GM21825 (cell line): Measurements from ENCODE around the gene NUP214.
"Not testable (repeated sequence)": the region's sequence is repeated elsewhere in the genome, so short reads cannot be mapped to it uniquely, and the experiment has no call there.

Experiments
- ATAC-seq: cut with Tn5 transposase; IDR thresholded peaks from one replicate; pipeline ENCODE4 v1.9.1; 2021; ENCODE audit warnings: mild to moderate bottlenecking, moderate library complexity; ENCODE audit not compliant: unreplicated experiment

The NUP214 gene

DNA sequence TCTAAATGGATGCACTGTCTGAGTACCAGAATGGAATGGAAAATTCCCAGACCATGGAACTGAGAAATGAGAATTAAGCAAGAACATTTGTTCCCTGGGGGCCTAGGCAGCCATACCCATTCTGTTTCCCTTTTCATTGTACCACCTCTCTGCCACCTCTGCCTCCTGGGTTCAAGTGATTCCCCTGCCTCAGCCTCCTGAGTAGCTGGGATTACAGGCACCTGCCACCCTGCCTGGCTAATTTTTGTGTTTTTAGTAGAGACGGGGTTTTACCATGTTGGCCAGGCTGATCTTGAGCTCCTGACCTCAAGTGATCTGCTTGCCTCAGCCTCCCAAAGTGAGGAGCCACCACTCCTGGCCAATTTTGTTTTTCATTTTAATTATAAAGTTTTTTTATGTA, 33.3 kb downstream of the NUP214 start:
- not testable (repeated sequence) for ATAC-seq

- no peak for ATAC-seq
Observed at GRCh38 chr9:131160416-131161112, 35.2 kb downstream of the NUP214 start.

- no peak for ATAC-seq
Observed at GRCh38 chr9:131161585-131161984, 36.2 kb downstream of the NUP214 start.

DNA sequence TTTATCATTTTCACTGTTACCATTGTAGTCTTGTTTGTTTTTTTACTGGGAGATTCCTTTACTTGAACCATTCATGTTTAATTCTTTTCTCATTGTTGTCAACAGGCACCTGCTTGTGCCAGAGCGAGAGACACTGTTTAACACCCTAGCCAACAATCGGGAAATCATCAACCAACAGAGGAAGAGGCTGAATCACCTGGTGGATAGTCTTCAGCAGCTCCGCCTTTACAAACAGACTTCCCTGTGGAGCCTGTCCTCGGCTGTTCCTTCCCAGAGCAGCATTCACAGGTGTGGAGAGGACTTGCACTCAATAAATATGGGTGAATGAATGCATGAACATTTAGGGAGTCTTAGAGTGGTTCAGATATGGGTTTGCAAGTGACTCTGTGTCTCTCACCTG, 37.5 kb downstream of the NUP214 start:
- ATAC-seq: no peak

DNA sequence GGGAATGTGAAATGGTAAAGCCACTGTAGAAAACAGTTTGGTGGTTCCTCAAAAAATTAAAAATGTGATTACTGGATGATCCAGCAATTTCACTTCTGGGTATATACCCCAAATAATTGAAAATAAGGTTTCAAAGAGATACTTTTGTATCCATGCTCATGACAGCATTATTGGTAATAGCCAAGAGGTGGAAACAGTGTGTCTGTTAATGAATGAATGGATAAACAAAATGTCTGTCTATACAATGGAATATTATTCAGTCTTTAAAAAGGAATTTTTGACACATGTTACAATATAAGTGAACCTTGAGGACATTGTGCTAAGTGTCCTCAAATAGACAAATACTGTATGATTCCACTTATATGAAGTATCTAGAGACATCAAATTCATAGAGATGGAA, 40.1 kb downstream of the NUP214 start:
- ATAC-seq: no peak

DNA sequence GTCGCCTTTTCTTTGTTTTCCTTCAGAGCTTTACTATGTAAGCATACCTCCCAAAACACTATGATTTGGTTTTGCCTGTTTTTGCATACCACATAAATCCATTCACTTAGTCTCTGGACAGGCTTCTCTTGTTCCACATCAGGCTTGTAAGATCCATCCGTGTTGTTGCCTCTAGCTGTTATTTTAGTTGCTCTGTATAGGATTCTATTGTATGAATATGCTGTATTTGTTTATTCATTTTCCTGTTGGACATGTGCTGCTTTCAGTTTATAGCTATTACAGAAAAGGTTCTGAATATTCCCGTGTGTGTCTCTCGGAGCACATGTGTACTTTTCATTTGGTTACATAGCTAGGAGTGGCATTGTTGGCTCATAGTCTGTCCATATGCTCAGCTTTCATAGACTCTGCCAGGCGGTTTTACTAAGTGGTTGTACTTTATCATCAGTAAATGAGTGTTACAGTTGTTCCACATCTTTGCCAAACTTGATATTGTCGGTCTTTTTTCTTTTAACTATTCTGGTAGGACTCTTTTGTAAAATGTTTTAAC, 41.8 kb downstream of the NUP214 start:
- no peak for ATAC-seq

GRCh38 chr9:131167936-131168335, 42.5 kb downstream of the NUP214 start:
- no peak for ATAC-seq

DNA sequence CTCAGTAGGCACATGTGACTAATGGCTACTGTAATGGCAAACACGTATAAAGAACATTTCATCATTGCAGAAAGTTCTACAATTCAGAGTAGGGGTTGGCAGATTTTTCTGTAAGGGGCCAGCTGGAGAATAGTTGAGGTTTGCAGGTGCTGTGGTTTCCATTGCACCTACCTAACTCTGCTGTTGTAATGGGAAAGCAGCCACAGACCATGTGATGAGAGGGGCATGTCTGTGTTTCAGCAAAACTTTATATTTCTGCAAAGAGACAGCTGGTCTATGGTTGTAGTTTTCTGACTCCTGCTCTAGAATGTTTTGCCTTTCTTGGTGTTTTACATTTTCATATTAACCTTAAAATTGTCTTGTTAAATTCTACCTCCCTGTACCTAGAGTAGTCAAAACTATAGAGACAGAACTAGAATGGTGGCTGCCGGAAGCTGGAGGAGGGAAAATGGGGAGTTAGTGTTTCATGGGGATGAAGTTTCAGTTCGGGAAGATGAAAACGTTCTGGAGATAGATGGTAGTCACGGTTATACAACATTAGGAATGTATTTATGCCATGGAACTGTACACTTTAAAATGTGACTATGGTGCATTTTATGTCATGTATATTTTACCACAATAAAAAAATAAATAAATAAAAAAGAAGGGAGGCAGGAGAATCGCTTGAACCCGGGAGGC, 44.3 kb downstream of the NUP214 start:
- no peak for ATAC-seq

- no peak for ATAC-seq
Observed at GRCh38 chr9:131173995-131174394, 48.6 kb downstream of the NUP214 start.

- no peak for ATAC-seq
Observed at GRCh38 chr9:131174681-131175239, 49.4 kb downstream of the NUP214 start.

- no peak for ATAC-seq
Observed at GRCh38 chr9:131177898-131178297, 52.5 kb downstream of the NUP214 start.

- ATAC-seq: peak; percentile 82
Observed at GRCh38 chr9:131178382-131178781, 53.0 kb downstream of the NUP214 start.

DNA sequence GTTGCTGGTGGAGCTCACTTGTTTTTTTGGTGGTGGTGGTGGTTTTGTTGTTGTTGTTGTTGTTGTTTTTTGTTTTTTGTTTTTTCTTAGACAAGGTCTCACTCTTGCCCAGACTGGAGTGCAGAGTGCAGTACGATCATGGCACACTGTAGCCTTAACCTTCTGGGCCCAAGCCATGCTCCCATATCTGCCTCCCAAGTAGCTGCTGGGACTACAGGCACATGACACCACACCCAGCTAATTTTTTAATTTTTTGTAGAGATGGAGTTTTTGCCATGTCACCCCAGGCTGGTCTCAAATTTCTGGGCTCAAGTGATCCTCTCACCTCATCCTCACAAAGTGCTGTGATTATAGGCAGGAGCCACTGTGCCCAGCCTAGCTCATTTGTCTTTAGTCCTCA, 53.5 kb downstream of the NUP214 start:
- ATAC-seq: no peak

- ATAC-seq: no peak
Observed at GRCh38 chr9:131179561-131180219, 54.3 kb downstream of the NUP214 start.

DNA sequence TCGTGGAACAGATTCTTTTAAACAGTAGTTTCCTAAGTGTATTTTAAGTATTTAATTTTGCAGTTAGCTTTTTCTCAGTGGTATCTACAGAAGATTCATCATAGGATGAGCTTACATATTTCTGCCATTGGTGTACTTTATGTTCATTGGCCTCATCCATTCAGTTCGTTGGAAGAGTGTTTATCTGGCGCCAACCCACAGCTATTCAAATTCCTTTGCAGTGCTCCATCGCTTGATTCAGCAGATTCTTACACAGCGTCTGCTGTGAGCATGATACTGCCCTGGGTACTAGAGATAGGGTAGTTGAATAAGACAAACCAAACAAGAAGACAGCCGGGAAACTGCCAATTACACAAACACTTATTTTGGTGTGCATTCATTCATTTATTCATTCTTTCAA, 55.1 kb downstream of the NUP214 start:
- ATAC-seq: no peak

- ATAC-seq: no peak
Observed at GRCh38 chr9:131181091-131181681, 55.8 kb downstream of the NUP214 start.

DNA sequence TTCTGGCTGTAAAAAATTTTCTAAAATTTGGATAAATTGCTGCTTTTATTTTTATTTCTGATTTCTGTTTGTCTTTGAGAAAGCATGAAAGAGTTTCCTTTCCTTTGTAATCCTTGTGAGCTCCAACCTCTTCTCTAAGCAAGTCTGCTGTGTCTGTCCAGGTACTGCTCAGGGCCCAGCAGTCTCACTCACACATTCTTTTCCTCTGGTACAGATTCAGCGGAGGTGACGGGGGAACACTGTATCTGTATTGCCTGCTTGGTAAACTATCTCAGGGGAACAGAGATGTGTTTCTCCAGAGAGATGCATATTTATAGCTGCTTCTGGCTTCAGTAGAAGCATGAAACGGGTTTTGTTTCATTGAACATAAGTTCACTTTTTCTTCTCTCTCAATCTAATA, 60.5 kb downstream of the NUP214 start:
- ATAC-seq: no peak

- no peak for ATAC-seq
Observed at GRCh38 chr9:131186622-131187021, 61.2 kb downstream of the NUP214 start.

GRCh38 chr9:131187957-131188356, 62.6 kb downstream of the NUP214 start:
- no peak for ATAC-seq

DNA sequence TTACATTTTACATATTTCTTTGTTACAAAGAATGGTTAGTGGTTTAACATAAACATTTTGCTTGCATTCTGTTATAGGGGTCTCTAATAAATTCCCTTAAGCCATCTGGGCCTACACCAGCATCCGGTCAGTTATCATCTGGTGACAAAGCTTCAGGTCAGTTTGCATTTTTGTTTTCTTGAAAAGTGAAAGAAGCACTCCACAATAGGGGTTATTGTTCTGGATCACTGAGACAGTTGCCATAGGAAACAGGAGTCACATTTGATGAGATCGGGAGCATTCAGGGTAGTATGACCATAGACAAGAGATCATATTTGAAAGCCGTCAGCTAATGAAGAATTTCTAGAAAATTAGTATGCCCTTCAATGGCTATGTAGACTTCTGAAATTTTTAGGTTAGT, 63.6 kb downstream of the NUP214 start:
- ATAC-seq: no peak

- ATAC-seq: no peak
Observed at GRCh38 chr9:131190191-131190590, 64.8 kb downstream of the NUP214 start.
